ENCODE data around the gene ANKRD37.

DNA sequence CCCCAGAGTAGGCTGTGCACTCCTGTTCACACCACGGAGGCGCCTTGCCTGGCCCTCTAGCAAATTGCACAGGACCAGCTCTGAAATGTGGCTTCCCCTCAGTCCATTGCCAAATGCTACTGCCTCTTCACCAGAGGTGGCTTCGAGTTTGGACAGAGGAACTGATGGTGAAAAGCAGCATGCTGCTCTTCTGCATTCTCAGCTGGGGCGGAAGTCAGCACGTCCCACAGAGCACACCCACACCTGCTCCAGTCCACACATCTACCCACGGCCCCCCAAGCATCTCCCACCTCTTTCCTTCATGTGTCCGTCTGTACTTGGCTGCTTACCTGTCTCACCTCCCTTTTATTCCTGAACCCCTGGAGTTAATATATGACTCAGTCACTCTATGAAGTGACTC, 44.4 kb upstream of the ANKRD37 start:
- no peak for TF ChIP-seq YY1 (IDR thresholded peaks at IDR 0.05; ENCODE audit: insufficient read depth, insufficient read length)
- no peak for TF ChIP-seq ZNF274 (IDR thresholded peaks at IDR 0.05; ENCODE audit: low read depth, low read length)
